GM10248 (cell line): Measurements from ENCODE around the gene CCND1.

Source experiments
- CTCF ChIA-PET: fragments of 300-600 bp; sonication (Branson Sonifier 250); formaldehyde crosslinking; extraction: SDS; loops from one replicate; lab custom pipeline; 2021; ENCODE audit warnings: antibody characterized with exemption; lab: Yijun Ruan, JAX
- POLR2A ChIA-PET: fragments of 350-650 bp; sonication (Branson Sonifier 250); formaldehyde crosslinking; extraction: SDS; loops from one replicate; lab custom pipeline; 2020; ENCODE audit warnings: antibody characterized with exemption; lab: Yijun Ruan, JAX
- DNase-seq: peaks from one replicate; pipeline ENCODE4 v3.0.0; 2012; ENCODE audit errors: extremely low spot score
- TF ChIP-seq, protein P1 (sequence below): IDR thresholded peaks from 2 replicates; pipeline ENCODE4 v1.5.1; 2012; ENCODE audit warnings: mild to moderate bottlenecking, low read depth; ENCODE audit errors: extremely low read depth, missing control alignments, control extremely low read depth

The CCND1 gene

DNA sequence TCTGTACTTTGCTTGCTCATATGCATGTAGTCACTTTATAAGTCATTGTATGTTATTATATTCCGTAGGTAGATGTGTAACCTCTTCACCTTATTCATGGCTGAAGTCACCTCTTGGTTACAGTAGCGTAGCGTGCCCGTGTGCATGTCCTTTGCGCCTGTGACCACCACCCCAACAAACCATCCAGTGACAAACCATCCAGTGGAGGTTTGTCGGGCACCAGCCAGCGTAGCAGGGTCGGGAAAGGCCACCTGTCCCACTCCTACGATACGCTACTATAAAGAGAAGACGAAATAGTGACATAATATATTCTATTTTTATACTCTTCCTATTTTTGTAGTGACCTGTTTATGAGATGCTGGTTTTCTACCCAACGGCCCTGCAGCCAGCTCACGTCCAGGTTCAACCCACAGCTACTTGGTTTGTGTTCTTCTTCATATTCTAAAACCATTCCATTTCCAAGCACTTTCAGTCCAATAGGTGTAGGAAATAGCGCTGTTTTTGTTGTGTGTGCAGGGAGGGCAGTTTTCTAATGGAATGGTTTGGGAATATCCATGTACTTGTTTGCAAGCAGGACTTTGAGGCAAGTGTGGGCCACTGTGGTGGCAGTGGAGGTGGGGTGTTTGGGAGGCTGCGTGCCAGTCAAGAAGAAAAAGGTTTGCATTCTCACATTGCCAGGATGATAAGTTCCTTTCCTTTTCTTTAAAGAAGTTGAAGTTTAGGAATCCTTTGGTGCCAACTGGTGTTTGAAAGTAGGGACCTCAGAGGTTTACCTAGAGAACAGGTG lies 11.1 kb downstream of the CCND1 start:
- TF ChIP-seq, protein P1, sequence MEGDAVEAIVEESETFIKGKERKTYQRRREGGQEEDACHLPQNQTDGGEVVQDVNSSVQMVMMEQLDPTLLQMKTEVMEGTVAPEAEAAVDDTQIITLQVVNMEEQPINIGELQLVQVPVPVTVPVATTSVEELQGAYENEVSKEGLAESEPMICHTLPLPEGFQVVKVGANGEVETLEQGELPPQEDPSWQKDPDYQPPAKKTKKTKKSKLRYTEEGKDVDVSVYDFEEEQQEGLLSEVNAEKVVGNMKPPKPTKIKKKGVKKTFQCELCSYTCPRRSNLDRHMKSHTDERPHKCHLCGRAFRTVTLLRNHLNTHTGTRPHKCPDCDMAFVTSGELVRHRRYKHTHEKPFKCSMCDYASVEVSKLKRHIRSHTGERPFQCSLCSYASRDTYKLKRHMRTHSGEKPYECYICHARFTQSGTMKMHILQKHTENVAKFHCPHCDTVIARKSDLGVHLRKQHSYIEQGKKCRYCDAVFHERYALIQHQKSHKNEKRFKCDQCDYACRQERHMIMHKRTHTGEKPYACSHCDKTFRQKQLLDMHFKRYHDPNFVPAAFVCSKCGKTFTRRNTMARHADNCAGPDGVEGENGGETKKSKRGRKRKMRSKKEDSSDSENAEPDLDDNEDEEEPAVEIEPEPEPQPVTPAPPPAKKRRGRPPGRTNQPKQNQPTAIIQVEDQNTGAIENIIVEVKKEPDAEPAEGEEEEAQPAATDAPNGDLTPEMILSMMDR = no peak
- no peak for DNase-seq
- ChIA-PET CTCF (interaction anchor here (1.0 kb wide), 1 partner anchor 9 kb away, joined by 3 read pairs; no protein-coding TSS in a partner anchor), POLR2A (no interaction called here)

DNA sequence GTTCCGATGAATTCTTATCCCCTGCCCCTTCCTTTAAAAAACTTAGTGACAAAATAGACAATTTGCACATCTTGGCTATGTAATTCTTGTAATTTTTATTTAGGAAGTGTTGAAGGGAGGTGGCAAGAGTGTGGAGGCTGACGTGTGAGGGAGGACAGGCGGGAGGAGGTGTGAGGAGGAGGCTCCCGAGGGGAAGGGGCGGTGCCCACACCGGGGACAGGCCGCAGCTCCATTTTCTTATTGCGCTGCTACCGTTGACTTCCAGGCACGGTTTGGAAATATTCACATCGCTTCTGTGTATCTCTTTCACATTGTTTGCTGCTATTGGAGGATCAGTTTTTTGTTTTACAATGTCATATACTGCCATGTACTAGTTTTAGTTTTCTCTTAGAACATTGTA lies 12.0 kb downstream of the CCND1 start:
- no peak for DNase-seq
- CTCF ChIA-PET = interaction anchor here (1.8 kb wide), 1 partner anchor 9 kb away, joined by 4 read pairs; no protein-coding TSS in a partner anchor
- TF ChIP-seq, protein P1 = no peak
- POLR2A ChIA-PET = no interaction called here

DNA sequence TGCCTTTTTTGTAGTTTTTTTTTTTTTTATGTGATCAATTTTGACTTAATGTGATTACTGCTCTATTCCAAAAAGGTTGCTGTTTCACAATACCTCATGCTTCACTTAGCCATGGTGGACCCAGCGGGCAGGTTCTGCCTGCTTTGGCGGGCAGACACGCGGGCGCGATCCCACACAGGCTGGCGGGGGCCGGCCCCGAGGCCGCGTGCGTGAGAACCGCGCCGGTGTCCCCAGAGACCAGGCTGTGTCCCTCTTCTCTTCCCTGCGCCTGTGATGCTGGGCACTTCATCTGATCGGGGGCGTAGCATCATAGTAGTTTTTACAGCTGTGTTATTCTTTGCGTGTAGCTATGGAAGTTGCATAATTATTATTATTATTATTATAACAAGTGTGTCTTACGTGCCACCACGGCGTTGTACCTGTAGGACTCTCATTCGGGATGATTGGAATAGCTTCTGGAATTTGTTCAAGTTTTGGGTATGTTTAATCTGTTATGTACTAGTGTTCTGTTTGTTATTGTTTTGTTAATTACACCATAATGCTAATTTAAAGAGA lies 12.5 kb downstream of the CCND1 start:
- DNase-seq = no peak
- TF ChIP-seq, protein P1 = no peak
- CTCF ChIA-PET = interaction anchor here (1.8 kb wide), 1 partner anchor 9 kb away, joined by 4 read pairs; no protein-coding TSS in a partner anchor
- POLR2A ChIA-PET = no interaction called here

DNA sequence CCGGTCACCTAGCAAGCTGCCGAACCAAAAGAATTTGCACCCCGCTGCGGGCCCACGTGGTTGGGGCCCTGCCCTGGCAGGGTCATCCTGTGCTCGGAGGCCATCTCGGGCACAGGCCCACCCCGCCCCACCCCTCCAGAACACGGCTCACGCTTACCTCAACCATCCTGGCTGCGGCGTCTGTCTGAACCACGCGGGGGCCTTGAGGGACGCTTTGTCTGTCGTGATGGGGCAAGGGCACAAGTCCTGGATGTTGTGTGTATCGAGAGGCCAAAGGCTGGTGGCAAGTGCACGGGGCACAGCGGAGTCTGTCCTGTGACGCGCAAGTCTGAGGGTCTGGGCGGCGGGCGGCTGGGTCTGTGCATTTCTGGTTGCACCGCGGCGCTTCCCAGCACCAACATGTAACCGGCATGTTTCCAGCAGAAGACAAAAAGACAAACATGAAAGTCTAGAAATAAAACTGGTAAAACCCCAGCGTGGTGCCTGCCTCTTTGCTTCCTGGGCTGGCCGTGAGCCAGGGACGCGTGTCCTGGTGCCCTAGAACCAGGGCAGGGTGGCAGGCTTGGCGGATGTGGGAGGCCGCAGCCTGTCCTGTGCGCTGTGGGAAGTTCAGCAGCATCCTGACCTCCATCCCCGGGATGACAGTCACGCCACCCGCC lies 13.2 kb downstream of the CCND1 start:
- TF ChIP-seq, protein P1 = no peak
- CTCF ChIA-PET = interaction anchor here (1.8 kb wide), 1 partner anchor 10 kb away, joined by 4 read pairs; no protein-coding TSS in a partner anchor
- POLR2A ChIA-PET = no interaction called here
- no peak for DNase-seq

DNA sequence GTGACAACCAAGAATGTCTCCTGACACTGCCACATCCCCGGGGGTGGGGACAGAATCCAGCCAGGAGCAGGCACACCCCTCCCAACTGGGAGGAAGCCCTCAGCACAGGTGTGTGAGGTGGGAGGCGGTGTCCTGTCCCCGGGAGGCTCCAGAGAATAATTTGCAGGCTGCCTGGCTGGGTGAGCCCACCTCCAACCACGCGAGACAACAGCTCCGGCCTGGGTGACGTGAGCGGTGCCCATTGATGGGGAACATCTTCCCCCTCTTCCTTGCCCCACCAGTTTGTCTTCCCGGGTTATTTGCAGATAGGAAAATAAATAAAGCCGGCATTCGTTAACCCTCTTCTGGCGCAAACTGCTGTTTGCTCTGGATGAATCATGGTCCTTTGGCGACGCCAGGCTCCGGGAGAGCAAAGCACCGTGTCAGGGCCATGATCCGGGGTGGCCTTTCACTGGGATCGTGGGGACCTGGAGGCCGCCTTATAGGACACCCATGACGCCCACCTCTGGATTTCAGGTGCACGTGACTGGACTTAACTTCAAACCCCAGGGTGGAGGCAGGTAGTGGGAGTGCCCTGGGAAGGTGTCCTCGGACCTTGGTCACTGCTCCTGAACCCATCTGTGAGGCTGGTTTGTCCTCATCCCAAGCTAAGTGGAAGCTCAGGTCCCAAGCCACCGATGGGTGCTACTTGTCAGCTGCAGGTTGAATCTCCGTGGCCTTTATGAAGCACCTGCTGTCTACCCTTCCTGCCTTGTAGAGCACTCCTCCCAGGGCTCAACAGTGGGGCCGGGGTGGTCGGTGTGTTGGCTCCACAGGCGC lies 13.9 kb downstream of the CCND1 start:
- TF ChIP-seq, protein P1 = no peak
- ChIA-PET POLR2A (no interaction called here), CTCF (interaction anchor here (2.5 to 7.7 kb wide), 2 partner anchors 11 to 15 kb away, joined by 8 to 57 read pairs; no protein-coding TSS in a partner anchor)
- DNase-seq = no peak
